ENCODE measurements around the gene MAML3.

The MAML3 gene

DNA sequence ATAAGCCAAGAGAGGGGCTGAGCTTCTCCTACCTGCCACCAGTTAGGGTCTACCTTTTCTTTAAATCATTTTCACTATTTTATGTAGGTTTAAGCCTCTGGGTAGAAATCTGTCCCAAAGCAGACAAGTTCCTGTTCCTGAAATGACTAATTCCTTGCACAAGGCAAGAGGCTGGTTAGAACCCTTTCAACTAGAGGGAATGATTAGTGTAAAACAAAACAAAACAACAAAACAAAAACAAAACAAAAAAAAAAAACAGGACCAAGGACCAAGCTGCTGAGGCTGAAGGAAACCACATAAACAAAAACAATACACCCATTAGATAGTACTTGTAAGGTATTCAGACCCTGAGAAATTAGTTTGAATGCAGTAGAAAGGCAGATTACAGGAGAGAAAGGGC, 62.7 kb downstream of the MAML3 start:
- no peaks in the 10 kb centered on the region for H3K27me3 ChIP-seq (ENCODE audit: control insufficient read depth, insufficient read depth, low read length)
- no peak overlapping the region for H3K9ac ChIP-seq
- H3K4me1 ChIP-seq, result peaks cover 2% of the 10 kb centered on the region
- H3K4me3 ChIP-seq (ENCODE audit: low read depth, low read length), result no peak overlapping the region
- no peaks in the 10 kb centered on the region for H3K79me2 ChIP-seq
- TF ChIP-seq, protein P1, sequence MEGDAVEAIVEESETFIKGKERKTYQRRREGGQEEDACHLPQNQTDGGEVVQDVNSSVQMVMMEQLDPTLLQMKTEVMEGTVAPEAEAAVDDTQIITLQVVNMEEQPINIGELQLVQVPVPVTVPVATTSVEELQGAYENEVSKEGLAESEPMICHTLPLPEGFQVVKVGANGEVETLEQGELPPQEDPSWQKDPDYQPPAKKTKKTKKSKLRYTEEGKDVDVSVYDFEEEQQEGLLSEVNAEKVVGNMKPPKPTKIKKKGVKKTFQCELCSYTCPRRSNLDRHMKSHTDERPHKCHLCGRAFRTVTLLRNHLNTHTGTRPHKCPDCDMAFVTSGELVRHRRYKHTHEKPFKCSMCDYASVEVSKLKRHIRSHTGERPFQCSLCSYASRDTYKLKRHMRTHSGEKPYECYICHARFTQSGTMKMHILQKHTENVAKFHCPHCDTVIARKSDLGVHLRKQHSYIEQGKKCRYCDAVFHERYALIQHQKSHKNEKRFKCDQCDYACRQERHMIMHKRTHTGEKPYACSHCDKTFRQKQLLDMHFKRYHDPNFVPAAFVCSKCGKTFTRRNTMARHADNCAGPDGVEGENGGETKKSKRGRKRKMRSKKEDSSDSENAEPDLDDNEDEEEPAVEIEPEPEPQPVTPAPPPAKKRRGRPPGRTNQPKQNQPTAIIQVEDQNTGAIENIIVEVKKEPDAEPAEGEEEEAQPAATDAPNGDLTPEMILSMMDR (IDR thresholded peaks at IDR 0.05), result no peak
- no peak overlapping the region for H2AFZ ChIP-seq
- no peak overlapping the region for H3K4me2 ChIP-seq (ENCODE audit: low read length)
- no peak overlapping the region for H3K27ac ChIP-seq
- H3K36me3 ChIP-seq (ENCODE audit: control insufficient read depth, insufficient read depth, low read length), result no peaks in the 10 kb centered on the region
- no peaks in the 10 kb centered on the region for H3K9me3 ChIP-seq (ENCODE audit: control insufficient read depth, low read length)

DNA sequence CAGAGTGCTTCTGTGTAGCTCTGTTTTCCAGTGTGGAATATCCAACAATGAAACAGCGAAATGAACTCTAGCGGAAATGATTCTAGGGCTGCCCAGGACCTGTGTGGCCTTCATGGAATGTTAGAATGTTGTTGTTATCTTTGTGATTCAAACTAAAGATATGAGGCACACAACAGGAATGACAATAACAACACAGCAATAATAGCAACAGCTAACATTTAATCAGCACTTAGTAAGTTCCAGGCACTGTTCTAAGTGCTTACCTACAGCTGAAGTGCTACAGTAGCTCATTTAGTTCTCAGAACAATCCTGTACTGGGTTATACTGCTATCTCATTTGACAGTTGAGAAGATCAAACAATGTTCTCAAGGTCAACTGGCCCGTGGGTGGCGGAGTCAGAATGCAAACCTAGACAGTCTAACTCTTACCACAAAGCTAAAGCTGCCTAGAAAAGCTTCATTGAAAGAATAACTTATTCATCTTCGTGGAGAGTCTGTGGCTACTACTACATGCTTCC, 63.7 kb downstream of the MAML3 start:
- H3K4me2 ChIP-seq (ENCODE audit: low read length), result no peak overlapping the region
- H3K4me1 ChIP-seq, result no peaks in the 10 kb centered on the region
- H3K79me2 ChIP-seq, result no peaks in the 10 kb centered on the region

DNA sequence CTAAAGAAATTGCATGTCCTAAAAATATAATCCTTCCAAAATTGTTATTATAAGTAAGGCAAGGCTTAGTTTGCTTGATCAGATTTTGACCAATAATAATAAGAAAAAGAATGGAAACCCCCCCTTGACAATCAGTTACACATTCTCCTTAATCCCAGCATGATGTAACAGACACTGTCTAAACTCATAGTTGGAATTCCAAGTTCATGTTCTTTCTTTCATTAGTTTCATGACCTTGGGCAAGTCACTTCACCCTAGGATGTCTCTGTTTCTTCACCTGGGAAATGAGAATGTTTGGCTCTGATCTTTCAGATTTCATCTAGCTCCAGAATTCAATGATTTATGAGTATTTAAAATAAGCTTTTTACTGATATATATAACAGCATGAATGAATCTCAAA, 64.8 kb downstream of the MAML3 start:
- no peak overlapping the region for H3K27ac ChIP-seq
- no peak overlapping the region for H3K4me3 ChIP-seq (ENCODE audit: low read depth, low read length)
- no peaks in the 10 kb centered on the region for H3K9me3 ChIP-seq (ENCODE audit: control insufficient read depth, low read length)
- H3K79me2 ChIP-seq, result no peaks in the 10 kb centered on the region
- no peak overlapping the region for H3K9ac ChIP-seq
- H2AFZ ChIP-seq, result no peak overlapping the region
- H3K4me1 ChIP-seq, result peaks cover 4% of the 10 kb centered on the region
- no peaks in the 10 kb centered on the region for H3K27me3 ChIP-seq (ENCODE audit: control insufficient read depth, insufficient read depth, low read length)
- TF ChIP-seq, protein P1 (IDR thresholded peaks at IDR 0.05), result no peak
- H3K4me2 ChIP-seq (ENCODE audit: low read length), result no peak overlapping the region
- H3K36me3 ChIP-seq (ENCODE audit: control insufficient read depth, insufficient read depth, low read length), result no peaks in the 10 kb centered on the region

More for the DNA sequence above, 63.7 kb downstream of the MAML3 start:
- Histone ChIP-seq H3K27ac (no peak overlapping the region), H2AFZ (no peak overlapping the region), H3K4me3 (ENCODE audit: low read depth, low read length) (no peak overlapping the region), H3K9ac (no peak overlapping the region), H3K36me3 (ENCODE audit: control insufficient read depth, insufficient read depth, low read length) (no peaks in the 10 kb centered on the region), H3K27me3 (ENCODE audit: control insufficient read depth, insufficient read depth, low read length) (no peaks in the 10 kb centered on the region), H3K9me3 (ENCODE audit: control insufficient read depth, low read length) (no peaks in the 10 kb centered on the region)
- TF ChIP-seq, protein P1 (IDR thresholded peaks at IDR 0.05), result no peak

DNA sequence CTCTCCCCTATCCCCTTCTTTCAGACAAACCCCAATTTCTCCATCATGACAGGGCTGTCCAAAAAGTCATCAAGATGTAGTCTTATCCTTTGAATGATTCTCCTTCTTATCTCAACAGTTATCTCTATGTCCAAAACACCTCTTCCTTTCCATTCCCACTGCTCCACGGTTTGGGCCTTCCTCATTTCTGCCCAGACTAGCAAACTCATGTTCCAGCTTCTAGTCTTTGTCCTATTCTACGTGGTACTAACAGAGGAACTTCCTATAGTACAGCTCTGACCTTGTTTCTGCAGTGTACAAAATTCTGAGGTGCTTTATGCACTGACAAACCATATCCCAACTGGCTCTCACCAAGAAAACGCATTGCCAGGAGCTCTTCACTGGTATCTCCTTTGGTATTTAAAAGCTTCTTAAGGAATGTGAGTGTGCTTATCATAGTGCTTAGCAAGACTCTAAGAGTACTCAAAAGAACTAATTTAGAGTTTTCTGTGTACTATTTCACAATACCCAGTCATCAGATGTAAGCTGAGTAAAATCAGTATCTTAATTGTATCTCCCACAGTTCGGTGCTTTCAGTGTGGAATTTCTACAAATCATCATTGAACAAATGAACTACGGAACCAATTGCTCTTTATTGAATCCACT, 65.5 kb downstream of the MAML3 start:
- H3K4me3 ChIP-seq (ENCODE audit: low read depth, low read length), result no peak overlapping the region
- no peak overlapping the region for H2AFZ ChIP-seq
- H3K36me3 ChIP-seq (ENCODE audit: control insufficient read depth, insufficient read depth, low read length), result no peaks in the 10 kb centered on the region
- no peaks in the 10 kb centered on the region for H3K9me3 ChIP-seq (ENCODE audit: control insufficient read depth, low read length)
- no peak overlapping the region for H3K27ac ChIP-seq
- peaks cover 7% of the 10 kb centered on the region for H3K4me1 ChIP-seq
- H3K9ac ChIP-seq, result no peak overlapping the region
- no peaks in the 10 kb centered on the region for H3K79me2 ChIP-seq
- H3K27me3 ChIP-seq (ENCODE audit: control insufficient read depth, insufficient read depth, low read length), result no peaks in the 10 kb centered on the region
- no peak overlapping the region for H3K4me2 ChIP-seq (ENCODE audit: low read length)
- TF ChIP-seq, protein P1 (IDR thresholded peaks at IDR 0.05), result no peak

DNA sequence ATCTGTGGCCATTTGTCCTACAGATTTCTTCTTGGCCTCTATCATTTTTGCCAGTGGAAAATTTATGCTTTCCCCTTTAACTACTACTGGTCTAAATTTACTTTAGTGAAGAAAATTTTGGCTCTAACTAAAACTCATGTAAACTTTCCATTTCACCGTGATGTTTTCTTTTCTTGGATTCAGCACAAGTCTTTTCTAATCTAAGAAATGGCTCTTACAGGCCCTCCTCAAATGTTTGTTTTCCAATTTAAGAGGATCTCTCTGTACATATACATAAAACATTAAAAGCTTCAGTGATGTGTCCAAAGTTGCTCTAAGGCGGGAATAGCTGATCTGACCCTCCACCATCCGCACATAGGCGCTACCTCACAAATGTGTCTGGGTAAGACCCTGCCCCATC, 68.1 kb downstream of the MAML3 start:
- Histone ChIP-seq H2AFZ (no peak overlapping the region), H3K27ac (no peak overlapping the region), H3K4me2 (ENCODE audit: low read length) (no peak overlapping the region), H3K9ac (no peak overlapping the region), H3K4me3 (ENCODE audit: low read depth, low read length) (no peak overlapping the region), H3K79me2 (no peaks in the 10 kb centered on the region), H3K4me1 (peaks cover 7% of the 10 kb centered on the region), H3K36me3 (ENCODE audit: control insufficient read depth, insufficient read depth, low read length) (no peaks in the 10 kb centered on the region), H3K27me3 (ENCODE audit: control insufficient read depth, insufficient read depth, low read length) (no peaks in the 10 kb centered on the region), H3K9me3 (ENCODE audit: control insufficient read depth, low read length) (no peaks in the 10 kb centered on the region)
- TF ChIP-seq, protein P1 (IDR thresholded peaks at IDR 0.05), result no peak
